Right lung (tissue), 5 donors: ENCODE measurements around the gene DNM3. TPM values are rescaled to one million over a fixed set of nuclear protein-coding genes. Genes with fewer than 3 reads are reported as not detected.
A peak's percentile ranks its signal among the peaks of the same experiment; 100 is the strongest.

Source experiments
- DNase-seq, 2 donors: peaks; one replicate each; pipeline ENCODE4 v3.0.0-alpha.2; 2013
- polyA plus RNA-seq, 5 donors: library from polyadenylated mRNA; unstranded; fragments of 120-200 nt; gene quantifications; one replicate each; pipeline versions ENCODE4 v1.2.1 to v1.2.3, GENCODE V29; 2013; ENCODE audit warnings: inconsistent platforms in 1 of 5, low replicate concordance in 1 of 5; ENCODE audit not compliant: insufficient read length in 5 of 5, insufficient read depth in 1 of 5

DNM3 gene
- polyA plus RNA-seq, 5 donors = 4.1 to 6.9 (median 5.2) TPM

DNA sequence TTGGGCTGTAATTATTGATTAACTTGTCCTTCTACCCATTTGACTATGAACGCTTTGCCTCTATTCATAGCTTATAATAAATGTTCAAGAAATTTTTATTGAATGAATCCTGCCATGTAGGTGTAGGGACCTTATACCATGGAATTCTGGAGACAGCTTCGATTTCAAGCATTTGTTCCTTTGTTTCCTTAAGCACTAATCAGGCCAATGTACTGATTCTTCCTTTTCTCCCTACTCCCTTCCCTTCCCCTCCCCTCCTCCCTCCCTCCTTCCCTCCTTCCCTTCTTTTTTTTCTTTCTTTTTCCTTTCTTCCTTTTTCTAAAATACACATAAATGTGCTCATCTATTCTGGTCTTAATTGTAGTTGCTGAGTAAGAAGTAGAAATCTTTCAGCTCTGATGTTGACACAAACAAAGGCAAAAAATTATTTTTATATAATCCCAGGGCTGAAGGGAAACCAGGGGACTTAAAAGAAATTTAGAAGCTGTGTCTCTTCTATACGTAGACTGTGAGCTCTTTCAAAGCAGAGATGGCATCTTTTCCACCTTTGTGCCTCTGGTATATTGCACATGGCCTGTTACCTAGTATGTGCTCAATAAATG, 24.9 kb upstream of the DNM3 start:
- DNase-seq = no peak

- DNase-seq = no peak
Observed at GRCh38 chr1:171817511-171818265, 23.6 kb upstream of the DNM3 start.

- DNase-seq = no peak
Observed at GRCh38 chr1:171819946-171820345, 21.4 kb upstream of the DNM3 start.

GRCh38 chr1:171826973-171827372, 14.3 kb upstream of the DNM3 start:
- no peak for DNase-seq

GRCh38 chr1:171828794-171829193, 12.5 kb upstream of the DNM3 start:
- DNase-seq = no peak

GRCh38 chr1:171833091-171833825, 8.0 kb upstream of the DNM3 start:
- no peak for DNase-seq

GRCh38 chr1:171834821-171835220, 6.5 kb upstream of the DNM3 start:
- no peak for DNase-seq

DNA sequence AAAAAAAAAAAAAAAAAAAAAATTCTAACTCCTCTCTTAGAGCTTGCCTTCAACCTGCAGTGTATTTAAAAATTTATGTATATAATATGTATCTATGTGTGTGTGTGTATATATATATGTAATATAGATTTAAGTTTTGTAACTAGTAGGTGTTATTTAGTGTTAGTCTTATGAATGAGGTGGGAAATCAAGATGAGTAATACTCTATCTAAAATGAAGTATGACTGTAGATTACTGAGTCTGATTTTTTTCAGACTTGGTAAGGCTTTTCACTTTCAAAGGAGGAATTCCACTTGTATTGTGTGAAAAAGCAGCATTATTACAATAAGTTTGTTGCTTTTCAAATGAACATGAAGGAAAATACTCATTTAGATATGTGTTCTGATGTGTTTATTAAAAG, 5.4 kb upstream of the DNM3 start:
- DNase-seq = no peak

DNA sequence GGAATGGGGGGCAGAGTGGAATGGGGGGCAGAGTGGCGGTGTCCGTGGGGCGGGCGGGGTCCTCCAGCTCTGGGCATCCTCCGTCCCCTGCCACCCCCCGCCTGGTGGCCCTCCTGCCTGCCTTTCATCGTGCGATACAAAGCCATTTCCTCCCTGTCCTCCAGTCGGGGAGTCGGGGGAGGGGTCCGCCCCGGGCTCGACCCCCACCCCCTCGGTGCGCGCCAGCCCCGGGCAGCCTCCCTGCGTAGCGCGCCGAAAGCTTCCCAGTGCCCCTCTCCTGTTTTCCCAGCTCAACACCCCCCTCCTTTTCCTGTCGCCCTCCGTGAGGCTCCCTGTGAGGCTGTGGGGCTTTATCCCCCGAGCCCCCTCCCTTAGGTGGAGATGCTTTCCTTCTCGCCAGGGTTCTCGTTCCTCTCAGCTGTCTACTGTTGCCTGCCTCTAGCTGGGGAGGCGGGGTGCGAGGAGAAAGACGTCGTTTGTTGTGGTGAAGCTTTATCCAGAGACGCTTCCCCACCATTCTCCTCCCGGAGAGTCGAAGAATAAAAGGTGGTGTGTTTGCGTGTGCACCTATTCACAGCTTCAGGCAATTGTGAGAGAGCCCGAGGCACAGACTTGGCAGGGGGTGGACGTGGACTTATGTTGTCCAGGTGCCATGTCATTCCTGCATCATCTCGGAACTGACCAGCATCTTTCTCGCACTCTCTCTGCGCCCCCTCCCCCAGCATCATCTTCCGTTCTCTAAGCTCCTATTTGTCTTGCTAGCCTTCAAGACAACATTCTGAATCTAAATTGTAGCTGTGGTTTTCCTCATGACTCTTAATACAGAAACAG, 848 bp downstream of the DNM3 start:
- peak; percentile 20 to 27 for DNase-seq

- DNase-seq = no peak
Observed at GRCh38 chr1:171844381-171844780, 3.1 kb downstream of the DNM3 start.

- DNase-seq = no peak
Observed at GRCh38 chr1:171845998-171846397, 4.7 kb downstream of the DNM3 start.

DNA sequence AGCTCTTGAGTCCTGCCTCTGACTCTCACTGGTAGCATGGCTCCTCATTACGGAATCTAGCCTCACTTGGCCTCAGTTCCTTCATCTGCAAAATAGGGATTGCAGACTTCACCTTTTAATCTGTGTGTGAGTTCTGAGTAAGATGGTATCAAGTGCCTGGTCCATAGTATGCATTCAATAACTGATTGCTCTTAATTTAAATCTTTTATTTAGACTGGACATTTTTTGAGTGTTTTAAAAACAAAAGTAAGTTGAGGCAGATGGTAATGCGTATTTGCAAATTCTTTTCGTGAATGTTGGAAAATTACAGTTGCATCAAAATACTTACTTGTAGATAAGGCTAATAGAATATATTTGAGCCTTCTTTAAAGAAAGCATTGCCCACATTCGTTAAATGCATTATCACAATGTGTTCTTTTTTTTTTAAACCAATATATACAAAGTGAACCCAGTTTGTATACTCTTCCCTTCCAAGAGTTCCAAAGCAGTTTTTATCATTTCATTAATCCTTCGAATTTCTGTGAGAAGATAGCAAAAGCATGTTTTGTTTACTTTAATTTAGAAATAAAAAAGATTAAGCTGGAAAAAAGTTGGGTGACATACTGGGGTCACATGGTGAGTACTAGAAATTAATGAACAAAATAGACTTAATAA, 8.1 kb downstream of the DNM3 start:
- no peak for DNase-seq

DNA sequence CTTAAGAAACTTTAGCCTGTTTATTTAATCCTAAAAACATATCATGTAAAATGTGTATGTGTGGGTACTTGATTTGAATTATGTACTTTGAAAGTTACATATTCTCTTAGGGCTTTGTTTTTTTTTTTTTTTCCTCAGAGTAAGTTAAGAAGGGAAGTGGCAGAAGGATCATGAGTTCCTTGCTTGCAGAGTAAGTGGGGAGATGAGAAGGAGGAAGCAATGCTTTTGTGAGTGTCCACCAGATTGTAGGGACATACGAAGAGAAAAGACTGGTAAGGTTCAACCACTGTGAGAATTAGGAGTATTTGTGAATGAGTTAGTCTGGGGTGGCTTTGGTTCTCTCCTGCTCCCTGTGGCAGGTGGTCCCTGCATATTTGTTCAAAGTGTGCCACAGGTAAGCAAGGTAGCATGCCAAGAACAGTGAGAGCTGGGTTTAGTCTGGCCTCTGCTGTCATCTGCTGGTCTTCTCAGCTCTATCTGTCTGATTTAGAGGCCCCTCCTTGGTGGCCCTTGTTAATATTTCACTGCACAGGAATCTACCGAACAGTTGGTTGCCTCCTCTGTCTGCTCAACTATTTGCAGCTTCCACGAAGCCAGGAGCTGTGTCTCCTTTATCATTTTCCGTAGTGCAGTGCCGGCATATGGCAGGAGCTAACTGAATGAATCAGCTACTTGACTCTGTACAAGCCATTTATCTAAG, 9.5 kb downstream of the DNM3 start:
- DNase-seq = no peak

DNA sequence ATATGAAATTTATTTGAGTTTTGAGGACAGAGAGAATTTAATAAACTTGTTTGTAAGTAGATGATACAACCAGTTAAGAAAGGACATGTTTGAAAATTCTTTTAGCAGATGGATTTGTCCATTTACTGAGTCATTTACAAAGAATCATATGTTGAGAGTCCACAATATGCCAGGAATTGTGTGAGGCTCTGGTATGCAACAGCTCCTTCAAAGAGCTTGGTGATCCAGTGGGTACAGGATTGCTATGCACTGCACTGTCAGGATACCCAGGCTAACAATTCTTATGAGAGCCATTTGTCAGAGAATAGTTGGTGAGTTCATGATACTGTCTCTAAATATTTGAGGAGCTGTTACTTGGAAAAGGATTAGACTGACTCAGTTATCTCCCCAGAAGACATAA, 11.0 kb downstream of the DNM3 start:
- no peak for DNase-seq

- DNase-seq = no peak
Observed at GRCh38 chr1:171855381-171855780, 14.1 kb downstream of the DNM3 start.

- no peak for DNase-seq
Observed at GRCh38 chr1:171858696-171859095, 17.4 kb downstream of the DNM3 start.

DNA sequence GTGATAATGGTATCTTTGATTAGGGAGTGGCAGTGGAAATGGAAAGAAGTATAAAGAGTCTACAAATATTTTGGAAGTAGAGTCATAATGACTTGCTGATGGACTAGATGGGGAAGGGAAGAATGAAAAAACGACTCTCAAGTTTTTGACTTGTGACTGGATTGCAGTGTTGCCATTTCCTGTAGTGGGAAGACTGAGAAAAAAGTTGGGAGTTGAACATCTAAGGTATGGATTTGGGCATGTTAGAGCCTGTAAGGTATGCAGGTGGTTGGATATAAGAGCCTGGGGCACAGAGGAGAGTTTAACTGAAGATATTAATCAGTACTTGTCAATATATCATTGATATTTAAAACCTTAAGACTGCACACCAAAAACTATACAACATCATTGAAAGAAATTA, 19.4 kb downstream of the DNM3 start:
- no peak for DNase-seq

GRCh38 chr1:171863531-171863930, 22.2 kb downstream of the DNM3 start:
- DNase-seq = no peak

GRCh38 chr1:171864308-171864707, 23.0 kb downstream of the DNM3 start:
- no peak for DNase-seq

DNA sequence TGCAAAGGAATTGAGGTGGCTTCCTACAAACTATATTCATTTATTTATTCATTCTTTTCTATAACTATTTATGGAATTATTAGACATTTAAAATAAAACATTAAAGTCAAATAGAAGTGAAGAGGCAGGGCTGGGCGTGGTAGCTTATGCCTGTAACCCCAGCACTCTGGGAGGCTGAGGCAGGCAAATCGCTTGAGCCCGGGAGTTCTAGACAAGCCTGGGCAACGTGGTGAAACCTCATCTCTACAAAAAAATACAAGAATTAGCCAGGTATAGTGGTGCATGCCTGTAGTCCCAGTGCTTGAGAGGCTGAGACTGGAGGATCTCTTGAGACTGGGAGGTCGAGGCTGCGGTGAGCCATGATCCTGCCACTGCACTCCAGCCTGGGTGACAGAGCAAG, 23.8 kb downstream of the DNM3 start:
- no peak for DNase-seq

GRCh38 chr1:171867236-171867635, 25.9 kb downstream of the DNM3 start:
- no peak for DNase-seq
